GM12801 (cell line): Measurements from ENCODE around the gene ZBTB7A.

Source experiments
- CTCF ChIP-seq: IDR thresholded peaks from one replicate; pipeline ENCODE4 v1.5.1; 2011; ENCODE audit warnings: control low read depth; ENCODE audit not compliant: insufficient read length; ENCODE audit errors: extremely low read depth

The ZBTB7A gene

GRCh38 chr19:4069331-4069959, 2.7 kb upstream of the ZBTB7A start:
- TF ChIP-seq CTCF, result no peak

GRCh38 chr19:4068047-4068966, 1.6 kb upstream of the ZBTB7A start:
- no peak for TF ChIP-seq CTCF

- no peak for TF ChIP-seq CTCF
These were observed 822 bp upstream of the ZBTB7A start for GRCh38 chr19:4067396-4068046.

- TF ChIP-seq CTCF, result no peak
These were observed 508 bp downstream of the ZBTB7A start for GRCh38 chr19:4066176-4066606.

- no peak for TF ChIP-seq CTCF
These were observed 1.1 kb downstream of the ZBTB7A start for GRCh38 chr19:4065430-4066175.

GRCh38 chr19:4064496-4065260, 2.0 kb downstream of the ZBTB7A start:
- no peak for TF ChIP-seq CTCF
